Prostate gland (tissue), 2 donors: ENCODE measurements around the gene HACD2.

Experiments
- CTCF ChIP-seq, 4 experiments: fragments of 200-600 bp in 2 of 4; fragments of 450-650 bp in 2 of 4; sonication (generic) in 2 of 4; IDR thresholded peaks; 1 replicate in 3 of 4; 2 replicates in 1 of 4; pipeline ENCODE4 v1.5.1; 2016 to 2019; ENCODE audit warnings: antibody characterized with exemption in 4 of 4, mild to moderate bottlenecking in 2 of 4, moderate library complexity in 2 of 4
- POLR2A ChIP-seq: fragments of 450-650 bp; IDR thresholded peaks from one replicate; pipeline ENCODE4 v1.6.1; 2016; ENCODE audit warnings: antibody characterized with exemption, mild to moderate bottlenecking
- POLR2AphosphoS5 ChIP-seq: sonication (generic); formaldehyde crosslinking; IDR thresholded peaks from one replicate; pipeline ENCODE4 v1.6.1; 2017; ENCODE audit warnings: antibody characterized with exemption

- no peak for TF ChIP-seq CTCF (IDR thresholded peaks at IDR 0.05)
- TF ChIP-seq POLR2A = no peak
- no peak for TF ChIP-seq POLR2AphosphoS5
Measured at GRCh38 chr3:123521179-123521969, 63.5 kb downstream of the HACD2 start.
